HAP-1 (cell line): Measurements from ENCODE around the gene SLC16A10.
"Not testable (repeated sequence)": the region's sequence is repeated elsewhere in the genome, so short reads cannot be mapped to it uniquely, and the experiment has no call there.

Source experiments
- DNase-seq, 2 experiments: peaks; one replicate each; pipeline ENCODE4 v3.0.0-alpha.2; 2016 to 2020; ENCODE audit warnings: low spot score in 2 of 2
- H3K27me3 ChIP-seq: fragments of 250-450 bp; sonication (Bioruptor Pico); 2 replicates; pipeline ENCODE4 v1.5.1; 2020; ENCODE audit warnings: low read depth, mild to moderate bottlenecking, moderate library complexity
- H3K36me3 ChIP-seq: fragments of 250-450 bp; sonication (Bioruptor Pico); replicated peaks from 2 replicates; pipeline ENCODE4 v1.5.1; 2020; ENCODE audit warnings: mild to moderate bottlenecking
- H3K4me1 ChIP-seq: fragments of 250-450 bp; sonication (Bioruptor Pico); 2 replicates; pipeline ENCODE4 v1.5.1; 2020; ENCODE audit warnings: mild to moderate bottlenecking
- H3K4me3 ChIP-seq: fragments of 250-450 bp; sonication (Bioruptor Pico); 2 replicates; pipeline ENCODE4 v1.5.1; 2020; ENCODE audit warnings: mild to moderate bottlenecking, moderate library complexity
- H3K9me3 ChIP-seq: fragments of 250-450 bp; sonication (Bioruptor Pico); 2 replicates; pipeline ENCODE4 v1.5.1; 2020; ENCODE audit warnings: mild to moderate bottlenecking, moderate library complexity
- in situ Hi-C: fragments of 300-500 bp; cut with MboI; formaldehyde crosslinking; loops from 3 replicates; pipeline ENCODE4 v1.14.3; 2020; ENCODE audit warnings: low sequenced_read_pairs, inconsistent platforms, mixed read lengths

SLC16A10 gene

GRCh38 chr6:111239461-111239860 lies 152.2 kb downstream of the SLC16A10 start:
- H3K4me3 ChIP-seq = no peak overlapping the region
- DNase-seq = no peak

GRCh38 chr6:111242452-111242851 lies 155.1 kb downstream of the SLC16A10 start:
- in situ Hi-C loops = no loop called here
- no peak overlapping the region for H3K4me3 ChIP-seq
- no peak for DNase-seq

More at GRCh38 chr6:111239461-111239860, 152.2 kb downstream of the SLC16A10 start:
- H3K4me1 ChIP-seq = no peaks in the 10 kb centered on the region
- H3K36me3 ChIP-seq = no peaks in the 10 kb centered on the region
- H3K9me3 ChIP-seq = no peaks in the 10 kb centered on the region
- H3K27me3 ChIP-seq = no peaks in the 10 kb centered on the region
- in situ Hi-C loops = no loop called here

GRCh38 chr6:111243095-111243494 lies 155.8 kb downstream of the SLC16A10 start:
- H3K4me3 ChIP-seq = no peak overlapping the region
- H3K9me3 ChIP-seq = no peaks in the 10 kb centered on the region
- H3K27me3 ChIP-seq = no peaks in the 10 kb centered on the region
- H3K36me3 ChIP-seq = no peaks in the 10 kb centered on the region
- in situ Hi-C loops = no loop called here
- no peak for DNase-seq
- H3K4me1 ChIP-seq = no peaks in the 10 kb centered on the region

More at GRCh38 chr6:111242452-111242851, 155.1 kb downstream of the SLC16A10 start:
- H3K4me1 ChIP-seq = no peaks in the 10 kb centered on the region
- no peaks in the 10 kb centered on the region for H3K27me3 ChIP-seq
- H3K36me3 ChIP-seq = no peaks in the 10 kb centered on the region
- no peaks in the 10 kb centered on the region for H3K9me3 ChIP-seq

- H3K27me3 ChIP-seq = no peaks in the 10 kb centered on the region
- no peaks in the 10 kb centered on the region for H3K9me3 ChIP-seq
- DNase-seq = no peak
- H3K4me1 ChIP-seq = peaks cover 11% of the 10 kb centered on the region
- H3K36me3 ChIP-seq = no peaks in the 10 kb centered on the region
- H3K4me3 ChIP-seq = no peak overlapping the region
- in situ Hi-C loops = no loop called here
These were observed 161.5 kb downstream of the SLC16A10 start for GRCh38 chr6:111248789-111249188.

- Histone ChIP-seq H3K9me3 (no peaks in the 10 kb centered on the region), H3K4me3 (no peak overlapping the region), H3K27me3 (no peaks in the 10 kb centered on the region), H3K4me1 (peaks cover 24% of the 10 kb centered on the region), H3K36me3 (no peaks in the 10 kb centered on the region)
- in situ Hi-C loops = no loop called here
- no peak for DNase-seq
These were observed 163.6 kb downstream of the SLC16A10 start for GRCh38 chr6:111250791-111251354.

- in situ Hi-C loops = no loop called here
- Histone ChIP-seq H3K36me3 (no peaks in the 10 kb centered on the region), H3K4me3 (no peak overlapping the region), H3K9me3 (no peaks in the 10 kb centered on the region), H3K27me3 (no peaks in the 10 kb centered on the region), H3K4me1 (peaks cover 31% of the 10 kb centered on the region)
- no peak for DNase-seq
These were observed 165.4 kb downstream of the SLC16A10 start for GRCh38 chr6:111252726-111253125.

- Histone ChIP-seq H3K4me1 (peaks cover 36% of the 10 kb centered on the region), H3K36me3 (no peaks in the 10 kb centered on the region), H3K4me3 (no peak overlapping the region), H3K9me3 (no peaks in the 10 kb centered on the region), H3K27me3 (no peaks in the 10 kb centered on the region)
- peak; percentile 16 to 90 for DNase-seq
- in situ Hi-C loops = no loop called here
These were observed 166.9 kb downstream of the SLC16A10 start for GRCh38 chr6:111254004-111254778.

- Histone ChIP-seq H3K36me3 (no peaks in the 10 kb centered on the region), H3K4me1 (peaks cover 36% of the 10 kb centered on the region), H3K9me3 (no peaks in the 10 kb centered on the region), H3K4me3 (no peak overlapping the region; the same call in 1 of the 2 replicates), H3K27me3 (no peaks in the 10 kb centered on the region)
- peak in 1 of 2 experiments; percentile 48 for DNase-seq
- in situ Hi-C loops = no loop called here
These were observed 167.5 kb downstream of the SLC16A10 start for GRCh38 chr6:111254779-111255166.

- H3K9me3 ChIP-seq, H3K36me3 ChIP-seq, in situ Hi-C loops, H3K4me3 ChIP-seq, H3K27me3 ChIP-seq, DNase-seq: not testable (repeated sequence)
- peaks cover 37% of the 10 kb centered on the region for H3K4me1 ChIP-seq
These were observed 168.5 kb downstream of the SLC16A10 start for GRCh38 chr6:111255838-111256237.

- peaks cover 40% of the 10 kb centered on the region for H3K4me1 ChIP-seq
- in situ Hi-C loops = no loop called here
- no peaks in the 10 kb centered on the region for H3K9me3 ChIP-seq
- no peak overlapping the region for H3K4me3 ChIP-seq
- H3K27me3 ChIP-seq = no peaks in the 10 kb centered on the region
- H3K36me3 ChIP-seq = no peaks in the 10 kb centered on the region
- peak in 1 of 2 experiments; percentile 60 for DNase-seq
These were observed 169.3 kb downstream of the SLC16A10 start for GRCh38 chr6:111256646-111257045.

- Histone ChIP-seq H3K36me3 (no peaks in the 10 kb centered on the region), H3K27me3 (no peaks in the 10 kb centered on the region), H3K4me3 (no peak overlapping the region), H3K9me3 (no peaks in the 10 kb centered on the region), H3K4me1 (peaks cover 37% of the 10 kb centered on the region)
- in situ Hi-C loops = no loop called here
- DNase-seq = no peak
These were observed 170.7 kb downstream of the SLC16A10 start for GRCh38 chr6:111258010-111258409.

GRCh38 chr6:111258615-111259088 lies 171.3 kb downstream of the SLC16A10 start:
- peak overlapping the region; percentile 86 for H3K4me3 ChIP-seq
- H3K4me1 ChIP-seq = peaks cover 31% of the 10 kb centered on the region
- in situ Hi-C loops = no loop called here
- DNase-seq = no peak
- peaks cover 1% of the 10 kb centered on the region for H3K36me3 ChIP-seq
- H3K9me3 ChIP-seq = no peaks in the 10 kb centered on the region
- no peaks in the 10 kb centered on the region for H3K27me3 ChIP-seq

GRCh38 chr6:111259089-111259831 lies 172.0 kb downstream of the SLC16A10 start:
- Histone ChIP-seq H3K36me3 (peaks cover 7% of the 10 kb centered on the region), H3K4me3 (peak overlapping the region; percentile 86), H3K4me1 (peaks cover 25% of the 10 kb centered on the region), H3K27me3 (no peaks in the 10 kb centered on the region), H3K9me3 (no peaks in the 10 kb centered on the region)
- DNase-seq = peak; percentile 95 to 99
- in situ Hi-C loops = no loop called here
